ENCODE results near the gene CACNA2D3. TPM values are rescaled to one million over a fixed set of nuclear protein-coding genes. Genes with fewer than 3 reads are reported as not detected.

Gene CACNA2D3
- total and polyA plus RNA-seq, 2 donors from 2014 or later, result 5.7 to 11.2 TPM

- Histone ChIP-seq H3K4me3 (ENCODE audit: low read length in 3 of 3) (no peak overlapping the region), H3K27me3 (ENCODE audit: control insufficient read depth, insufficient read depth, low read length) (no peaks in the 10 kb centered on the region), H3K9ac (ENCODE audit: low read length in 3 of 3) (no peak overlapping the region), H3K27ac (ENCODE audit: low read depth in 2 of 2, low read length in 2 of 2) (no peak overlapping the region), H3K9me3 (ENCODE audit: control insufficient read depth in 2 of 3, insufficient read depth in 1 of 3, low read length in 3 of 3) (no peaks in the 10 kb centered on the region), H3K36me3 (ENCODE audit: control insufficient read depth in 2 of 3, insufficient read depth in 3 of 3, low read length in 3 of 3) (no peaks in the 10 kb centered on the region), H3K4me1 (ENCODE audit: control insufficient read depth in 2 of 3, insufficient read depth in 2 of 3, low read depth in 1 of 3, low read length in 3 of 3) (peaks cover 0 to 6% (median 0%) of the 10 kb centered on the region in 3 donors)
- no peak for TF ChIP-seq CTCF (IDR thresholded peaks at IDR 0.05; ENCODE audit: borderline replicate concordance, extremely low read depth, insufficient read depth)
- intact Hi-C loops (cut with DNase I), result no loop called here
- FAIRE-seq, result no peak
- DNase-seq, result no peak
These were observed 8.8 kb downstream of the CACNA2D3 start for GRCh38 chr3:54131026-54131605.

DNA sequence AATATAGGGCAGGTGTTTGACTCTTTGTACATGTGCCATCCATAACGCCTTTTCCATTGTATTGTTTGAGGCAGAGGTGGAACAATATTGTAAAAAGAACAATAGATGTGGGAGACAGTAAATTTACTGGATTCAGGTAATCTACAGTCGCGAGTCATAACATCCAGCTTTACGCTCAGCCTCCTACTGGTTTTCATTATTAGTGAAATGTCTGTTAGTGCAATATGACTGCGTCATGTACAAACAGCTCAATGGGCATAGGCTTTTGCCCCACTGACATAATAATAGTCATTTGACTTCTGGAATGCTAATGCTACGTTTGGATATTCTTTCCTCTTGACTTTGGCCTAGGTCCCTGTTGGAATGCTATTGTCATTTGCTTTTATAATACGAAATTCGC is 9.5 kb downstream of the CACNA2D3 start:
- peaks cover 0 to 6% (median 0%) of the 10 kb centered on the region in 3 donors for H3K4me1 ChIP-seq (ENCODE audit: control insufficient read depth in 2 of 3, insufficient read depth in 2 of 3, low read depth in 1 of 3, low read length in 3 of 3)
- intact Hi-C loops (cut with DNase I), result no loop called here
- no peak for FAIRE-seq

DNA sequence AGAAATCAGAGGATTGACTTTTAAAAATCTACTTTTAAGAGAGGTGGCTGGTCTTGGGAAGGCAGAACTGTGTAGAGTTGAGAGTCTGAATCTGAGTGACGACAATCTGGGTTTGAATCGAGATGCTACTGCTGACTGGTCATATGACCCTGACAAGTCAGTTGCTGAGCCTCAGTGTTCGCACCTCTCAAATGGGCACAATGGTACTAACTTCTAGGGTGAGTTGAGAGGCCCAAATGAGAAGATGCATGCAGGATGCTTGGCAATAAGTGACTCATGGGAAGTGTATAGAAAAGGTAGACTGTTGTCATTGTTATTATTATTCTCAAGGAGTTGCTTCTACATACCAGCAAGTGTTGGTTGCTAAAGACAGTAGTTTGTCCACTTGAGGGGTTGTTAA is 10.3 kb downstream of the CACNA2D3 start:
- Histone ChIP-seq H3K27me3 (ENCODE audit: control insufficient read depth, insufficient read depth, low read length) (no peaks in the 10 kb centered on the region), H3K27ac (ENCODE audit: low read depth in 2 of 2, low read length in 2 of 2) (no peak overlapping the region), H3K4me3 (ENCODE audit: low read length in 3 of 3) (no peak overlapping the region), H3K4me1 (ENCODE audit: control insufficient read depth in 2 of 3, insufficient read depth in 2 of 3, low read depth in 1 of 3, low read length in 3 of 3) (peaks cover 0 to 6% (median 0%) of the 10 kb centered on the region in 3 donors), H3K9me3 (ENCODE audit: control insufficient read depth in 2 of 3, insufficient read depth in 1 of 3, low read length in 3 of 3) (no peaks in the 10 kb centered on the region), H3K36me3 (ENCODE audit: control insufficient read depth in 2 of 3, insufficient read depth in 3 of 3, low read length in 3 of 3) (no peaks in the 10 kb centered on the region), H3K9ac (ENCODE audit: low read length in 3 of 3) (no peak overlapping the region)
- FAIRE-seq (no peak), DNase-seq (no peak)
- TF ChIP-seq CTCF (IDR thresholded peaks at IDR 0.05; ENCODE audit: borderline replicate concordance, extremely low read depth, insufficient read depth), result no peak
- intact Hi-C loops (cut with DNase I), result no loop called here

More for the DNA sequence above, 9.5 kb downstream of the CACNA2D3 start:
- Histone ChIP-seq H3K27ac (ENCODE audit: low read depth in 2 of 2, low read length in 2 of 2) (no peak overlapping the region), H3K9me3 (ENCODE audit: control insufficient read depth in 2 of 3, insufficient read depth in 1 of 3, low read length in 3 of 3) (no peaks in the 10 kb centered on the region), H3K27me3 (ENCODE audit: control insufficient read depth, insufficient read depth, low read length) (no peaks in the 10 kb centered on the region), H3K9ac (ENCODE audit: low read length in 3 of 3) (no peak overlapping the region), H3K36me3 (ENCODE audit: control insufficient read depth in 2 of 3, insufficient read depth in 3 of 3, low read length in 3 of 3) (no peaks in the 10 kb centered on the region), H3K4me3 (ENCODE audit: low read length in 3 of 3) (no peak overlapping the region)
- no peak for TF ChIP-seq CTCF (IDR thresholded peaks at IDR 0.05; ENCODE audit: borderline replicate concordance, extremely low read depth, insufficient read depth)
- DNase-seq, result no peak

DNA sequence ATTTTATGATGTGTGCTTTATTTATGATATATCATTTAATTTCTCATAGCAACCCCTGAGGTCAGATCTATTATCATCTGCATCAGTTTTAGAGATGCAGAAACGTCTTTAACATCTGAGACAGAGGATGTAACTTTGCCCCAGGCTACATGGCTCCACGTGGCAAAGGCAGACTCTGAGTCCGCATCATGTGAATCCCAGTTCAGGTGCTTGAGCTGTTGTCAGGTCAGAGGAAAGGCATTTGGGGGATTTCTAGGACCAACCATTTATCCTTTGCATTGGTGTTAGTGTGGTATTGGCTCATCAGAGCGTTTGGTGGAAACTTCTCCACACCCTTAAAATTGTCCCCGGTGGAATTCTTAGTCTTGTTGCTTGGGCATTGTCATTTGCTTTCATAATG is 10.8 kb downstream of the CACNA2D3 start:
- TF ChIP-seq CTCF (IDR thresholded peaks at IDR 0.05; ENCODE audit: borderline replicate concordance, extremely low read depth, insufficient read depth), result no peak
- H3K4me3 ChIP-seq (ENCODE audit: low read length in 3 of 3), result no peak overlapping the region
- no peaks in the 10 kb centered on the region for H3K27me3 ChIP-seq (ENCODE audit: control insufficient read depth, insufficient read depth, low read length)
- no peak for DNase-seq
- H3K27ac ChIP-seq (ENCODE audit: low read depth in 2 of 2, low read length in 2 of 2), result no peak overlapping the region
- no peaks in the 10 kb centered on the region for H3K36me3 ChIP-seq (ENCODE audit: control insufficient read depth in 2 of 3, insufficient read depth in 3 of 3, low read length in 3 of 3)
- no peak overlapping the region for H3K9ac ChIP-seq (ENCODE audit: low read length in 3 of 3)
- FAIRE-seq, result no peak
- intact Hi-C loops (cut with DNase I), result no loop called here
- H3K9me3 ChIP-seq (ENCODE audit: control insufficient read depth in 2 of 3, insufficient read depth in 1 of 3, low read length in 3 of 3), result no peaks in the 10 kb centered on the region
- peaks cover 0 to 6% (median 0%) of the 10 kb centered on the region in 3 donors for H3K4me1 ChIP-seq (ENCODE audit: control insufficient read depth in 2 of 3, insufficient read depth in 2 of 3, low read depth in 1 of 3, low read length in 3 of 3)

Data from kidney (tissue), 14 donors.